GM19395 (cell line): ENCODE measurements around the gene YWHAH.
"Not testable (repeated sequence)": the region's sequence is repeated elsewhere in the genome, so short reads cannot be mapped to it uniquely, and the experiment has no call there.

ENCODE experiments used
- ATAC-seq: cut with Tn5 transposase; IDR thresholded peaks from one replicate; pipeline ENCODE4 v1.9.1; 2021; ENCODE audit warnings: mild to moderate bottlenecking, moderate library complexity; ENCODE audit not compliant: unreplicated experiment

The YWHAH gene

DNA sequence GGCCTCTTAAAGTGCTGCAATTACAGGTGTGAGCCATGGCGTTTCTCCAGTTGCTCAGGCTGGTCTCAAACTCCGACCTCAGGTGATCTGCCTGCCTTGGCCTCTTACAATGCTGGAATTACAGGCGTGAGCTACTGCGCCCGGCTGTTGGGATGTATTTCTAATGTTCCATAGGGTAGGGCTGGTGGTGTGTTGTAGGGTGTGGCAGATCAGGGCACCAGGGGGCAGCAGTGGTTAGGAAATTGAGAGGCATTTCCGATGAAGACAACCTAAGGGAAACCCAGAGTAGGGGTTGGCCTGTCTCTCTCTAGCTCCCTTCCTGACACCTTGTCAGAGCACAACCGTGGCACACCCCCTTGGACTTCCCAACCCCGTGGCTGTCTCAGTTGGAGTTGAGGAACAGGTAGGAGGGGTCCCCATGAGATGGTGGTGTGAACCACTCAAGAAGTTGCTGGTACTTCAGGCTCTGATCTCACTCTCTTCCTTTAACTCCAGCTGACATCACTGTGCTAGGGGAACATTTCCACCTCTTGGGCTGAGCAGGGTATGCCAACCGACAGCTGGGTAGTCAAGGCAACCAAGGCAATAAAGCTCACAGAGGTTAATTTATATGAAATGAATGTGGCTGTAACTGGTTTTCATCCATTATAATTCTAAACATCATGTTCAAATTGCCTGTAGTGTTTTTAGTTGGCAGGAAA is 33.0 kb downstream of the YWHAH start:
- no peak for ATAC-seq

- no peak for ATAC-seq
These were observed 33.6 kb downstream of the YWHAH start for GRCh38 chr22:31977939-31978338.

GRCh38 chr22:31980628-31981027 is 36.3 kb downstream of the YWHAH start:
- no peak for ATAC-seq

- ATAC-seq = not testable (repeated sequence)
These were observed 37.6 kb downstream of the YWHAH start for GRCh38 chr22:31981976-31982375.

DNA sequence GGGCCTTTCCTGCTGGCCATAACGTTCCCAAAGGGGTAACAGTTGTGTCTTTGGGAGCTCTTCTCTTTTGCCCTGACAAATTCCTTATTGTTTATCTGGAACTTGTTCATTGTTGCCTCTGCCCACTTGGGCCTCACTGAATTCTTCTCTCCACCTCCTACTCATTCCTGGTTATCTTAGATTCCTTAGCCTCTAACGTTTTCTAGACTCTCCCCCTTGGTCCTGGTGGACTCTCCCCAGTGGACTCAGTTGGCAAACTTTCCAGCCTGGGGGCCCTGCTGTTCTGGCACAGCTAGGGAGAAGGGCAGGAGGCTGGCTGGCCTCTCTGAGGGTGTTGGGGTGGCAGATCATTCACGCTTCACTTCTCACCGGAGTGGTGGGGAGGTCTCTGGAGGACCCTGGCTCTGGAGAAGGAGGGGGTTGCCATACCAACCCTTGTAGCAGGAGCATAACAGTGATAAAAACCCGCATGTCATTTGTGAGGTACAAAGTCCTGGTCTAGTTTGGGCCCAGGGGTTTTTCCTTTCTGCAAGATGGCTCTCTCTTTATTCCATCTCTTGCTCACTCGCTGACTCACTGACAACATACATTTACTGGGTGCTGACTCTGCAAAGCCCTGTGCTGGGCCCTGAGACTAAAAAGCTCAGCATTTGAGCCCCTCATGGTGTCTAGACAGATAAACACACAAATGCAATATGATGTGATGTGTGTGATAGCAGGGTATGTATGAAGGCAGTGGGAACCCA is 39.7 kb downstream of the YWHAH start:
- no peak for ATAC-seq

DNA sequence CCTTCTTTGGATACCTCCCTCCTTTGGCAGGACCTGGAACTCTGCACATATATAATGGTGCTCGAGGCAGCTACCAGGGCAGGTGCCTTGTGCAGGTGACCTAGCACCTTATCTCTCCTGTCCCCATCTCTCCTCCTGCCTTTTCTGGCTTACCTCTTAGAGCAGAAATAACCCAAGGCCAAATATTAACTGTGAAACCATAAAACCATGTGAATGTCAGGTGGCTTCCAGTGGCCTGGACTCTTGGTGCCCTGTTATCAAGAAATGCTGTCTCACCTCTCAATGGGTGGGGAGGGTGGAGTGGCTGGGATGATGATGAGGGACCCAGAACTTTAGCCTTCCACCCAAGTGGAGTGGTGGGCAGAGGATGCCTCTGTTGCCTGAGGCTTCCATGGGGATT is 42.9 kb downstream of the YWHAH start:
- no peak for ATAC-seq

DNA sequence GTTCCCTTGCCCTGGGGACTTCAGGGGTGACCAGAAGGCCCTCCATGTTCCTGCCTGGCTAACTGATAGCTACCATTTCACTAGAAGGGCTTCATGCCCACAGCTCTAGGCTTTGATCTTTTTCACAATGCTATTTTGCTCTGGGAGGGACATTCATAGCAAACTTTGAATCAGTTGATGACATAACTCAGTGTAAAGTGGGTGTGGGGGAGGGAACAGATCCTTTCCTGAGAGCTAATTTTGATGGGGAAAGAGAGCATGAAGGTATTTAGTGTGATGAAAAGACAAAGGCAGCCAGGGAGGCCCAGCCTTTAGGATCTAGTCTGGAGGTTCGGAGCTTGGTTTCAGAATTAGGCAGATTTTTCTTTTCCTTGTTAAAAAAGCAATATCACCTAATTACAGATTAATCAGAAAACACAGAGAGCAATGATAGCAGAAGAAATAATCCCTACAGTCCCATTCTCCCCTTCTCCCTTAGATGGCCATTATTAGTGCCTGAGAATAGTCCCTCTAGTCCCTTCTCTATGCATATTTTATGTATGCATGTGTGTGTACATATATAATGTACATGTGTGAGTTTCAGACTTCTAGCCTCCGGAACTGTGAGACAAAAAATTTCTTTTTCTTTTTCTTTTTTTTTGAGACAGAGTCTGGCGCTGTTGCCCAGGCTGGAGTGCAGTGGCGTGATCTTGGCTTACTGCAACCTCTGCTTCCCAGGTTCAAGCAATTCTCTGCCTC is 46.9 kb downstream of the YWHAH start:
- ATAC-seq = no peak

DNA sequence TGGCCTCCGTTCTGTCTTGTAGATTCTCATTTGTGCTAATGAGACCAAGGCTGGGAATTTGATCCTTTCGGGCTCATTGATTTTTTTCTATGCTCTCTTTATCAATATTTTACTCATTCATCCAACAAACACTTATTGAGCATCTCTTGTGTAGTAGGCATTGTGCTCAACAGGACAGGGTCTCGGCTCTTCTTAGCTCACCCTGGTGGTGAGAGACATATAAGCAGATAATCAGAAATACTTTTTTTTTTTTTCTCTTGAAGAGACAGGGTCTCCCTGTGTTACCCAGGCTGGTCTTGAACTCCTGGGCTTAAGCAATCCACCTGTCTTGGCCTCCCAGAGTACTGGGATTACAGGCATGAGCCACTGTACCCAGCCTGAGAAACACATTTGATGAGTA is 50.7 kb downstream of the YWHAH start:
- no peak for ATAC-seq

- no peak for ATAC-seq
These were observed 51.5 kb downstream of the YWHAH start for GRCh38 chr22:31995807-31996206.

GRCh38 chr22:31998784-31999385 is 54.5 kb downstream of the YWHAH start:
- no peak for ATAC-seq

DNA sequence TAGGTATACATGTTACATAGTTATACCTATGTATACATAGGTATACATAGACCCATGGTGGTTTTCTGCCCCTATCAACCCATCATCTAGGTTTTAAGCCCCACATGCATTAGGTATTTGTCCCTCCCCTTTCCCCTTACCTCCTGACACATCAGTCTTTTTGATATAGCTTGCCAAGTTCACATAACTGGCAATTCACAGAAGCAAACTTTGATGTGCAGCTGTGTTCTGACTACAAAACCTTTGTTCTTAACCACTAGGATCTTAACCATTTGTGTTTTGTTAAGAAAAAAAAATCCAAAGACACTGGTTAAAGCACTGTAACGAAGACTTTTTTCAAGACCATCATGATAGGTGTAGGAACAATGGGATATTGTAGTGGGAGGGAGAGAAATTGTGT is 55.8 kb downstream of the YWHAH start:
- ATAC-seq = no peak

- no peak for ATAC-seq
These were observed 61.1 kb downstream of the YWHAH start for GRCh38 chr22:32005453-32005852.
